Loucy (cell line): ENCODE data around the gene HSD17B7.

Source experiments
- H2AFZ ChIP-seq: fragments of 200-600 bp; sonication (generic); 2 replicates; pipeline ENCODE4 v1.6.0; 2016; ENCODE audit warnings: antibody characterized with exemption, mild to moderate bottlenecking, low read length, moderate library complexity
- H3F3A ChIP-seq: fragments of 200-600 bp; 2 replicates; pipeline ENCODE4 v1.6.0; 2016; ENCODE audit warnings: antibody characterized with exemption, low read depth, mild to moderate bottlenecking
- H3K27me3 ChIP-seq: fragments of 200-600 bp; sonication (generic); 2 replicates; pipeline ENCODE4 v1.6.1; 2014; ENCODE audit warnings: low read length, mild to moderate bottlenecking; ENCODE audit not compliant: insufficient read depth, poor library complexity, severe bottlenecking
- H3K36me3 ChIP-seq: fragments of 200-600 bp; sonication (generic); 2 replicates; pipeline ENCODE4 v1.6.1; 2016; ENCODE audit warnings: low read length; ENCODE audit not compliant: insufficient read depth
- H3K4me1 ChIP-seq: fragments of 200-600 bp; sonication (generic); 2 replicates; pipeline ENCODE4 v1.5.1; 2014; ENCODE audit warnings: low read length, mild to moderate bottlenecking; ENCODE audit not compliant: insufficient read depth, poor library complexity, severe bottlenecking
- H3K4me2 ChIP-seq: fragments of 200-600 bp; sonication (generic); 2 replicates; pipeline ENCODE4 v1.6.0; 2014; ENCODE audit warnings: antibody characterized with exemption, low read length, low read depth, mild to moderate bottlenecking; ENCODE audit not compliant: poor library complexity, severe bottlenecking
- H3K4me3 ChIP-seq: fragments of 200-600 bp; sonication (generic); 2 replicates; pipeline ENCODE4 v1.5.1; 2014; ENCODE audit warnings: low read length, mild to moderate bottlenecking, mixed read lengths; ENCODE audit not compliant: poor library complexity, severe bottlenecking
- H3K79me2 ChIP-seq: fragments of 200-600 bp; sonication (generic); 2 replicates; pipeline ENCODE4 v1.6.1; 2014; ENCODE audit warnings: low read length; ENCODE audit not compliant: insufficient read depth
- H3K9ac ChIP-seq: fragments of 200-600 bp; sonication (generic); 2 replicates; pipeline ENCODE4 v1.6.0; 2014; ENCODE audit warnings: mild to moderate bottlenecking, low read depth, low read length, moderate library complexity; ENCODE audit not compliant: poor library complexity, severe bottlenecking
- H3K9me2 ChIP-seq: fragments of 200-600 bp; sonication (generic); replicated peaks from 2 replicates; pipeline ENCODE4 v1.6.1; 2016; ENCODE audit warnings: low read depth, low read length, mixed read lengths
- H3K9me3 ChIP-seq: fragments of 200-600 bp; sonication (generic); 2 replicates; pipeline ENCODE4 v1.6.1; 2014; ENCODE audit warnings: mild to moderate bottlenecking, antibody characterized with exemption, low read length, low read depth; ENCODE audit not compliant: insufficient read depth
- H4K20me1 ChIP-seq: fragments of 200-600 bp; sonication (generic); 2 replicates; pipeline ENCODE4 v1.6.0; 2014; ENCODE audit warnings: antibody characterized with exemption, low read length, mild to moderate bottlenecking; ENCODE audit not compliant: insufficient read depth, poor library complexity, severe bottlenecking
- CTCF ChIP-seq: fragments of 200-600 bp; sonication (generic); conservative IDR thresholded peaks from 2 replicates; pipeline ENCODE4 v1.5.1; 2014; ENCODE audit warnings: mild to moderate bottlenecking, antibody characterized with exemption, low read length
- EZH2phosphoT487 ChIP-seq: fragments of 200-600 bp; IDR thresholded peaks from 2 replicates; pipeline ENCODE4 v1.6.1; 2018; ENCODE audit warnings: antibody characterized with exemption, mild to moderate bottlenecking, moderate library complexity, borderline replicate concordance

Gene HSD17B7

GRCh38 chr1:162840250-162840839 lies 49.8 kb downstream of the HSD17B7 start:
- Histone ChIP-seq H4K20me1 (no peaks in the 10 kb centered on the region), H3K9ac (no peak overlapping the region), H3K4me2 (no peak overlapping the region), H3K79me2 (no peaks in the 10 kb centered on the region), H3K4me3 (no peak overlapping the region), H3K36me3 (no peaks in the 10 kb centered on the region), H3K4me1 (peaks cover 1% of the 10 kb centered on the region), H3F3A (no peaks in the 10 kb centered on the region), H3K9me2 (no peaks in the 10 kb centered on the region), H2AFZ (no peak overlapping the region), H3K9me3 (peaks cover 13% of the 10 kb centered on the region; the same call in 1 of the 2 replicates), H3K27me3 (no peaks in the 10 kb centered on the region)
- no peak for TF ChIP-seq EZH2phosphoT487
- no peak for TF ChIP-seq CTCF

GRCh38 chr1:162844153-162844552 lies 53.7 kb downstream of the HSD17B7 start:
- Histone ChIP-seq H3K79me2 (no peaks in the 10 kb centered on the region), H3K36me3 (no peaks in the 10 kb centered on the region), H3K4me3 (no peak overlapping the region), H3F3A (no peaks in the 10 kb centered on the region), H2AFZ (no peak overlapping the region), H3K9me2 (no peaks in the 10 kb centered on the region), H3K27me3 (no peaks in the 10 kb centered on the region), H3K9me3 (peaks cover 4% of the 10 kb centered on the region; the same call in 1 of the 2 replicates), H3K9ac (no peak overlapping the region), H3K4me2 (no peak overlapping the region), H3K4me1 (no peaks in the 10 kb centered on the region), H4K20me1 (no peaks in the 10 kb centered on the region)
- TF ChIP-seq EZH2phosphoT487, result no peak
- no peak for TF ChIP-seq CTCF

GRCh38 chr1:162846256-162847212 lies 56.0 kb downstream of the HSD17B7 start:
- H2AFZ ChIP-seq, result no peak overlapping the region
- H3K9ac ChIP-seq, result no peak overlapping the region
- H3K4me2 ChIP-seq, result no peak overlapping the region
- H4K20me1 ChIP-seq, result no peaks in the 10 kb centered on the region
- no peaks in the 10 kb centered on the region for H3K27me3 ChIP-seq
- no peak for TF ChIP-seq CTCF
- TF ChIP-seq EZH2phosphoT487, result no peak
- no peaks in the 10 kb centered on the region for H3K9me3 ChIP-seq
- no peaks in the 10 kb centered on the region for H3K36me3 ChIP-seq
- no peaks in the 10 kb centered on the region for H3K79me2 ChIP-seq
- no peaks in the 10 kb centered on the region for H3K9me2 ChIP-seq
- H3K4me1 ChIP-seq, result no peaks in the 10 kb centered on the region
- no peaks in the 10 kb centered on the region for H3F3A ChIP-seq
- no peak overlapping the region for H3K4me3 ChIP-seq
